Hepatocyte (in vitro differentiated cells): ENCODE results near the gene METTL25B.

Source experiments
- CTCF ChIP-seq: fragments of 200-600 bp; sonication (generic); IDR thresholded peaks from 2 replicates; pipeline ENCODE4 v1.5.1; 2016; ENCODE audit warnings: antibody characterized with exemption, mild to moderate bottlenecking; ENCODE audit not compliant: poor library complexity
- EZH2 ChIP-seq: fragments of 200-600 bp; sonication (generic); IDR thresholded peaks from 2 replicates; pipeline ENCODE4 v1.6.1; 2016; ENCODE audit warnings: antibody characterized with exemption, mild to moderate bottlenecking, borderline replicate concordance
- EZH2phosphoT487 ChIP-seq: fragments of 200-600 bp; sonication (generic); IDR thresholded peaks from one replicate; pipeline ENCODE4 v1.6.1; 2018; ENCODE audit warnings: antibody characterized with exemption, mild to moderate bottlenecking, low read depth, moderate library complexity; ENCODE audit not compliant: unreplicated experiment, severe bottlenecking

- TF ChIP-seq CTCF (no peak), EZH2 (no peak), EZH2phosphoT487 (no peak)
Measured at GRCh38 chr1:156767879-156768604, 39.8 kb downstream of the METTL25B start.
